Measurements from ENCODE around the gene SMARCA2.
A peak's percentile ranks its signal among the peaks of the same experiment; 100 is the strongest.

SMARCA2 gene

GRCh38 chr9:2158766-2159430, 143.8 kb downstream of the SMARCA2 start:
- H3K4me3 ChIP-seq (ENCODE audit: control insufficient read depth, low read depth, low read length), result peak overlapping the region; percentile 55
- no peak for TF ChIP-seq CTCF (conservative IDR thresholded peaks at IDR 0.05; ENCODE audit: control insufficient read depth, insufficient read depth, low read depth, low read length)
- DNase-seq (ENCODE audit: low read depth), result no peak

GRCh38 chr9:2159521-2160454, 144.6 kb downstream of the SMARCA2 start:
- peak overlapping the region; percentile 29 for H3K4me3 ChIP-seq (ENCODE audit: control insufficient read depth, low read depth, low read length)
- no peak for TF ChIP-seq CTCF (conservative IDR thresholded peaks at IDR 0.05; ENCODE audit: control insufficient read depth, insufficient read depth, low read depth, low read length)
- DNase-seq (ENCODE audit: low read depth), result peak; percentile 43

DNA sequence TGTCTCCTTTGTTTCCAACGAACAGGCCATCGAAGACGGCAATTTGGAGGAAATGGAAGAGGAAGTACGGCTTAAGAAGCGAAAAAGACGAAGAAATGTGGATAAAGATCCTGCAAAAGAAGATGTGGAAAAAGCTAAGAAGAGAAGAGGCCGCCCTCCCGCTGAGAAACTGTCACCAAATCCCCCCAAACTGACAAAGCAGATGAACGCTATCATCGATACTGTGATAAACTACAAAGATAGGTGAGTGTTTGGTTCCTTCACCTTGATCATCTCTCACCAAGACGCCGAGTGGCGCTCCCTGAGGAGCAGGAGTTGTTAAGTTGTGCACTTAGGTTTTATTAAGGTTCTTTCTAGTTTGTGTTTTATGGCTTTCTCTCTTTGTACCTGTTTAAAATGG, 146.5 kb downstream of the SMARCA2 start:
- H3K4me3 ChIP-seq (ENCODE audit: control insufficient read depth, low read depth, low read length), result no peak overlapping the region
- DNase-seq (ENCODE audit: low read depth), result no peak
- TF ChIP-seq CTCF (conservative IDR thresholded peaks at IDR 0.05; ENCODE audit: control insufficient read depth, insufficient read depth, low read depth, low read length), result no peak

DNA sequence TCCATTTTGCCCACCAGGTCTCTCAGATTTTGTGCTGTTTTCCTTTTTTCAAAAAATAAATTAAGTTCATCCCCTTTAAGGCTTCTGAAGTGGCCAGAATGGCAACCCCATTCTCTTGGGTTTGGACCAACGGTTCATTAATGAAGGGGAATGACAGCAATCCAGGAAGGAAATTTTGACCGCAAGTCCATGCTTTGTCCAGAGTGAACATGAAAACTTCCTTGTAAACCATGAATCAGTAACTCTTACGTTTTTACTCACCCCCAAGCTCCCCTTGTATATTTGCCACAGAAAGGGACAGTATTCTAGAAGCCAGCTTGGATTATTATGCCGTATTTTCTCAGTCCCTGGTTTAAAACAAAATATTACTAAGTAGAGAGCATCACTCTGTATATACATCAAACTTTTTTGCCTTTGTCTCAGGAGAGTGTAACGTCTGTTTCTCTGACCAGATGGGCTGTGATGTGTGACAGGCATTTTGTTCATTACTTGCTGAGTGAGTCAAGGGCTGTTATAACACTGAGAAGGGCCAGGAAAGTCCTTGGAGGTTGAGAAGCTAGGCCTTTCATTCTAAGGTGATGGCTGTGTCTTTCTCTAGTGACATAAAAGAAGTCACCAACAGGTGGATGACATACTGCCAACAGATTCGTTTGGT, 148.2 kb downstream of the SMARCA2 start:
- peak; percentile 60 for DNase-seq (ENCODE audit: low read depth)
- H3K4me3 ChIP-seq (ENCODE audit: control insufficient read depth, low read depth, low read length), result no peak overlapping the region
- TF ChIP-seq CTCF (conservative IDR thresholded peaks at IDR 0.05; ENCODE audit: control insufficient read depth, insufficient read depth, low read depth, low read length), result no peak

GRCh38 chr9:2164268-2164667, 149.1 kb downstream of the SMARCA2 start:
- TF ChIP-seq CTCF (conservative IDR thresholded peaks at IDR 0.05; ENCODE audit: control insufficient read depth, insufficient read depth, low read depth, low read length), result no peak
- DNase-seq (ENCODE audit: low read depth), result no peak
- H3K4me3 ChIP-seq (ENCODE audit: control insufficient read depth, low read depth, low read length), result no peak overlapping the region

GRCh38 chr9:2166203-2166602, 151.1 kb downstream of the SMARCA2 start:
- TF ChIP-seq CTCF (conservative IDR thresholded peaks at IDR 0.05; ENCODE audit: control insufficient read depth, insufficient read depth, low read depth, low read length), result no peak

More at GRCh38 chr9:2166203-2166602, 151.1 kb downstream of the SMARCA2 start:
- DNase-seq (ENCODE audit: low read depth), result no peak
- H3K4me3 ChIP-seq (ENCODE audit: control insufficient read depth, low read depth, low read length), result no peak overlapping the region
